Aorta (tissue), 5 donors: ENCODE data around the gene TK2. TPM values are rescaled to one million over a fixed set of nuclear protein-coding genes. Genes with fewer than 3 reads are reported as not detected.
"Not testable (repeated sequence)": the region's sequence is repeated elsewhere in the genome, so short reads cannot be mapped to it uniquely, and the experiment has no call there.

Experiments
- ATAC-seq: fragments of 200-7000 bp; cut with Tn5 transposase; one replicate; pipeline ENCODE4 v1.9.1; 2022; ENCODE audit warnings: moderate library complexity; ENCODE audit not compliant: low FRiP score
- DNase-seq, 2 donors: peaks; one replicate each; pipeline ENCODE4 v3.0.0-alpha.2; 2020
- H3K27ac ChIP-seq, 2 donors: one replicate each; pipeline ENCODE4 v1.5.1; 2013; ENCODE audit warnings: low read length in 2 of 2, mild to moderate bottlenecking in 2 of 2, moderate library complexity in 2 of 2, control low read depth in 1 of 2, inconsistent platforms in 1 of 2, low read depth in 1 of 2
- H3K27me3 ChIP-seq, 2 donors: one replicate each; pipeline ENCODE4 v1.6.1; 2013; ENCODE audit warnings: control low read depth in 1 of 2, low read length in 1 of 2, mild to moderate bottlenecking in 1 of 2, moderate library complexity in 1 of 2; ENCODE audit not compliant: insufficient read depth in 2 of 2, control insufficient read depth in 1 of 2
- H3K36me3 ChIP-seq, 2 donors: one replicate each; pipeline ENCODE4 v1.6.1; 2013; ENCODE audit warnings: control low read depth in 1 of 2, low read length in 1 of 2, mild to moderate bottlenecking in 1 of 2; ENCODE audit not compliant: insufficient read depth in 2 of 2, control insufficient read depth in 1 of 2
- H3K4me1 ChIP-seq, 2 donors: one replicate each; pipeline ENCODE4 v1.6.1; 2013; ENCODE audit warnings: low read length in 2 of 2, control low read depth in 1 of 2, mild to moderate bottlenecking in 1 of 2, moderate library complexity in 1 of 2; ENCODE audit not compliant: insufficient read depth in 2 of 2, control insufficient read depth in 1 of 2
- H3K4me3 ChIP-seq, 2 donors: one replicate each; pipeline ENCODE4 v1.5.1; 2013; ENCODE audit warnings: low read length in 2 of 2, control low read depth in 1 of 2, mild to moderate bottlenecking in 1 of 2
- H3K9me3 ChIP-seq: one replicate; pipeline ENCODE4 v1.6.1; 2013; ENCODE audit warnings: mild to moderate bottlenecking, low read length; ENCODE audit not compliant: control insufficient read depth
- WGBS, 2 donors: extraction: QIAGEN DNeasy Blood & Tissue Kit; methylation state at CpG; one replicate each; pipeline ENCODE4 v1.1.7; 2013; 5-methylcytosine and 5-hydroxymethylcytosine counted together
- intact Hi-C, 2 donors: fragments of 100-400 bp; cut with DNase I; formaldehyde crosslinking; loops; one replicate each; pipeline versions ENCODE4 v1.14.2 to v1.15.0; 2022
- polyA plus RNA-seq, 2 donors: library from polyadenylated mRNA; stranded (reverse); fragments of 200-250 nt; gene quantifications; one replicate each; pipeline ENCODE4 v1.2.3, GENCODE V29; 2013
- total RNA-seq, 2 donors: library from RNA; stranded (reverse); fragmentation: NEBNext Ultra II Directional; extraction: Animal tissue kit (Norgen Biotek cat#: 25700); gene quantifications; one replicate each; pipeline ENCODE4 v1.2.1, GENCODE V29; 2021
- donor health status: healthy with polysubstance abuse.
- donor health status: Bipolar disorder and iron deficiency.
- donor health status: DM: no; HTN: no; CAD: no.
- donor health status: DM: no; HTN: no; CAD: no.
- donor health status: DM: yes; HTN: yes; CAD: no.

Gene TK2
- total and polyA plus RNA-seq, 4 donors, result 18.9 to 43.4 (median 28.9) TPM

GRCh38 chr16:66509576-66509975, 40.3 kb downstream of the TK2 start:
- DNase-seq (peak in 1 of 2 donors; percentile 69), ATAC-seq (no peak)
- WGBS, 2 donors, result 89 to 91% methylated on average over 5 of the region's 5 CpGs
- no peaks in the 10 kb centered on the region for H3K27me3 ChIP-seq
- intact Hi-C loops, result no loop called here
- peaks cover 3 to 6% of the 10 kb centered on the region in 2 donors for H3K4me1 ChIP-seq
- no peak overlapping the region for H3K4me3 ChIP-seq
- no peak overlapping the region for H3K27ac ChIP-seq
- no peaks in the 10 kb centered on the region for H3K9me3 ChIP-seq
- no peaks in the 10 kb centered on the region for H3K36me3 ChIP-seq

- DNase-seq (peak in 1 of 2 donors; percentile 37), ATAC-seq (no peak)
- peaks cover 6% of the 10 kb centered on the region in 2 donors for H3K4me1 ChIP-seq
These were observed 40.9 kb downstream of the TK2 start for GRCh38 chr16:66508914-66509496.

GRCh38 chr16:66508248-66508913, 41.5 kb downstream of the TK2 start:
- ATAC-seq (no peak), DNase-seq (no peak)
- WGBS, 2 donors, result 49 to 52% methylated on average over 7 of the region's 7 CpGs
- no peaks in the 10 kb centered on the region for H3K36me3 ChIP-seq
- H3K9me3 ChIP-seq, result no peaks in the 10 kb centered on the region
- no peak overlapping the region for H3K4me3 ChIP-seq
- H3K27ac ChIP-seq, result peak overlapping the region in 1 of 2 donors; percentile 21
- H3K27me3 ChIP-seq, result no peaks in the 10 kb centered on the region
- intact Hi-C loops, result no loop called here
- H3K4me1 ChIP-seq, result peaks cover 6% of the 10 kb centered on the region in 2 donors

More at GRCh38 chr16:66508914-66509496, 40.9 kb downstream of the TK2 start:
- no peak overlapping the region for H3K4me3 ChIP-seq
- H3K9me3 ChIP-seq, result no peaks in the 10 kb centered on the region
- no peaks in the 10 kb centered on the region for H3K36me3 ChIP-seq
- H3K27ac ChIP-seq, result peak overlapping the region in 1 of 2 donors; percentile 4
- WGBS, 2 donors, result 82 to 85% methylated on average over 9 of the region's 9 CpGs
- intact Hi-C loops, result no loop called here
- no peaks in the 10 kb centered on the region for H3K27me3 ChIP-seq

GRCh38 chr16:66507731-66508239, 42.1 kb downstream of the TK2 start:
- H3K27ac ChIP-seq, result no peak overlapping the region
- no peaks in the 10 kb centered on the region for H3K27me3 ChIP-seq
- 67 to 69% methylated on average over 4 of the region's 4 CpGs for WGBS, 2 donors
- H3K36me3 ChIP-seq, result no peaks in the 10 kb centered on the region
- no peak for ATAC-seq
- H3K9me3 ChIP-seq, result no peaks in the 10 kb centered on the region
- H3K4me3 ChIP-seq, result no peak overlapping the region
- no peak for DNase-seq
- intact Hi-C loops, result no loop called here
- peaks cover 6 to 8% of the 10 kb centered on the region in 2 donors for H3K4me1 ChIP-seq

- intact Hi-C loops, result no loop called here
- Histone ChIP-seq H3K27me3 (no peaks in the 10 kb centered on the region), H3K9me3 (no peaks in the 10 kb centered on the region), H3K4me3 (no peak overlapping the region), H3K27ac (no peak overlapping the region), H3K4me1 (peaks cover 2 to 3% of the 10 kb centered on the region in 2 donors), H3K36me3 (no peaks in the 10 kb centered on the region)
- WGBS, 2 donors, result 54 to 59% methylated on average over 3 of the region's 3 CpGs
- DNase-seq, result no peak
- no peak for ATAC-seq
These were observed 46.3 kb downstream of the TK2 start for GRCh38 chr16:66503612-66504011.

GRCh38 chr16:66503030-66503429, 46.9 kb downstream of the TK2 start:
- peak; percentile 54 to 70 for DNase-seq
- H3K27ac ChIP-seq, result peak overlapping the region in 1 of 2 donors; percentile 61
- intact Hi-C loops, result no loop called here
- H3K4me3 ChIP-seq, result no peak overlapping the region
- H3K4me1 ChIP-seq, result peaks cover 2 to 3% of the 10 kb centered on the region in 2 donors
- H3K9me3 ChIP-seq, result no peaks in the 10 kb centered on the region
- no peaks in the 10 kb centered on the region for H3K27me3 ChIP-seq
- no peaks in the 10 kb centered on the region for H3K36me3 ChIP-seq
- whole genome bisulfite sequencing, 2 donors, result 17 to 18% methylated on average over 2 of the region's 2 CpGs
- ATAC-seq, result peak; percentile 86

- peak overlapping the region in 1 of 2 donors; percentile 64 for H3K27ac ChIP-seq
- intact Hi-C loops, result no loop called here
- peaks cover 2 to 3% of the 10 kb centered on the region in 2 donors for H3K4me1 ChIP-seq
- WGBS, 2 donors, result 46 to 47% methylated on average over 12 of the region's 12 CpGs
- ATAC-seq, result peak; percentile 90
- DNase-seq, result peak; percentile 49 to 79
- no peaks in the 10 kb centered on the region for H3K9me3 ChIP-seq
- H3K27me3 ChIP-seq, result no peaks in the 10 kb centered on the region
- no peaks in the 10 kb centered on the region for H3K36me3 ChIP-seq
- no peak overlapping the region for H3K4me3 ChIP-seq
These were observed 47.7 kb downstream of the TK2 start for GRCh38 chr16:66502020-66502913.

- WGBS, 2 donors, result 93 to 95% methylated on average over 4 of the region's 4 CpGs
These were observed 48.4 kb downstream of the TK2 start for GRCh38 chr16:66501563-66501962.

More at GRCh38 chr16:66501563-66501962, 48.4 kb downstream of the TK2 start:
- intact Hi-C loops, DNase-seq, H3K27me3 ChIP-seq, H3K4me3 ChIP-seq, H3K4me1 ChIP-seq, H3K36me3 ChIP-seq, H3K27ac ChIP-seq, H3K9me3 ChIP-seq, ATAC-seq: not testable (repeated sequence)
